ENCODE results near the gene RNF11. TPM values are rescaled to one million over a fixed set of nuclear protein-coding genes. Genes with fewer than 3 reads are reported as not detected.
A peak's percentile ranks its signal among the peaks of the same experiment; 100 is the strongest.

The RNF11 gene
- total RNA-seq, 1 experiment from 2014 or later = 67.5 TPM

DNA sequence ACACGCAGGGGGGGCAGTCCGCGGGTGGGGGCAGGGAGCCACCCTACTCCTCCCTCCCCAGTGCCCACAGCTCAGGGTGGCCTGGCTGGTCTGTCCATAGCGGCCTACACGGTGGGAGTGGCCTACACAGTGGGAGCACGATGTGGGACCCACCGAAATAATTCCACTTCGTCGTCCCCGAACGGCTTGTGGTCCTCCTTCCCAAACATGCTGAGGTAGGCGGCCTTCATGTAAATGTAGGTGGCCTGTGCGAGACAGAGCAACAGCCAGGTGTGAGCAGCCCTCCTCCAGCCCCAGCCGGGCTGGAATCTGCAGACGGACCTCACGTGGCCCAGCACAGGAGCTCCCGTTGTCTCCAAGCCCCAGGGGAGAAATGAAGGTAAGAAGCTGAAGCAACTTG lies 59.9 kb downstream of the RNF11 start:
- peaks cover 10% of the 10 kb centered on the region for H3K4me1 ChIP-seq (ENCODE audit: insufficient read depth, low read length, poor library complexity, severe bottlenecking)
- intact Hi-C loops (cut with micrococcal nuclease; ENCODE audit: unreplicated experiment) = loop anchor here (2.0 kb wide), 1 partner anchor 105 kb away; no protein-coding TSS in a partner anchor
- BruUV-seq (replicated peaks) = no TSS peak
- DNase-seq (ENCODE audit: low spot score) = no peak
- no peak for TF ChIP-seq EZH2 (IDR thresholded peaks at IDR 0.05; ENCODE audit: borderline replicate concordance, low read depth, low read length, poor library complexity, severe bottlenecking)
- TF ChIP-seq, protein P1, sequence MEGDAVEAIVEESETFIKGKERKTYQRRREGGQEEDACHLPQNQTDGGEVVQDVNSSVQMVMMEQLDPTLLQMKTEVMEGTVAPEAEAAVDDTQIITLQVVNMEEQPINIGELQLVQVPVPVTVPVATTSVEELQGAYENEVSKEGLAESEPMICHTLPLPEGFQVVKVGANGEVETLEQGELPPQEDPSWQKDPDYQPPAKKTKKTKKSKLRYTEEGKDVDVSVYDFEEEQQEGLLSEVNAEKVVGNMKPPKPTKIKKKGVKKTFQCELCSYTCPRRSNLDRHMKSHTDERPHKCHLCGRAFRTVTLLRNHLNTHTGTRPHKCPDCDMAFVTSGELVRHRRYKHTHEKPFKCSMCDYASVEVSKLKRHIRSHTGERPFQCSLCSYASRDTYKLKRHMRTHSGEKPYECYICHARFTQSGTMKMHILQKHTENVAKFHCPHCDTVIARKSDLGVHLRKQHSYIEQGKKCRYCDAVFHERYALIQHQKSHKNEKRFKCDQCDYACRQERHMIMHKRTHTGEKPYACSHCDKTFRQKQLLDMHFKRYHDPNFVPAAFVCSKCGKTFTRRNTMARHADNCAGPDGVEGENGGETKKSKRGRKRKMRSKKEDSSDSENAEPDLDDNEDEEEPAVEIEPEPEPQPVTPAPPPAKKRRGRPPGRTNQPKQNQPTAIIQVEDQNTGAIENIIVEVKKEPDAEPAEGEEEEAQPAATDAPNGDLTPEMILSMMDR (conservative IDR thresholded peaks at IDR 0.05; ENCODE audit: low read depth, low read length) = no peak
- H3K27ac ChIP-seq (ENCODE audit: low read depth, low read length, poor library complexity, severe bottlenecking) = no peak overlapping the region
- H3K36me3 ChIP-seq (ENCODE audit: insufficient read depth, low read length, poor library complexity, severe bottlenecking) = no peaks in the 10 kb centered on the region
- ChIA-PET CTCF (interaction anchor here (1.4 kb wide), 1 partner anchor 19 kb away, joined by 3 read pairs; no protein-coding TSS in a partner anchor), POLR2A (ENCODE audit: low non-redundant PET) (no interaction called here)
- H3K9me3 ChIP-seq (ENCODE audit: low read depth, low read length, poor library complexity, severe bottlenecking) = no peaks in the 10 kb centered on the region
- no peaks in the 10 kb centered on the region for H3K27me3 ChIP-seq (replicated peaks; ENCODE audit: insufficient read depth, low read depth, low read length, poor library complexity)
- H3K4me3 ChIP-seq (ENCODE audit: low read depth, low read length, poor library complexity, severe bottlenecking) = no peak overlapping the region

DNA sequence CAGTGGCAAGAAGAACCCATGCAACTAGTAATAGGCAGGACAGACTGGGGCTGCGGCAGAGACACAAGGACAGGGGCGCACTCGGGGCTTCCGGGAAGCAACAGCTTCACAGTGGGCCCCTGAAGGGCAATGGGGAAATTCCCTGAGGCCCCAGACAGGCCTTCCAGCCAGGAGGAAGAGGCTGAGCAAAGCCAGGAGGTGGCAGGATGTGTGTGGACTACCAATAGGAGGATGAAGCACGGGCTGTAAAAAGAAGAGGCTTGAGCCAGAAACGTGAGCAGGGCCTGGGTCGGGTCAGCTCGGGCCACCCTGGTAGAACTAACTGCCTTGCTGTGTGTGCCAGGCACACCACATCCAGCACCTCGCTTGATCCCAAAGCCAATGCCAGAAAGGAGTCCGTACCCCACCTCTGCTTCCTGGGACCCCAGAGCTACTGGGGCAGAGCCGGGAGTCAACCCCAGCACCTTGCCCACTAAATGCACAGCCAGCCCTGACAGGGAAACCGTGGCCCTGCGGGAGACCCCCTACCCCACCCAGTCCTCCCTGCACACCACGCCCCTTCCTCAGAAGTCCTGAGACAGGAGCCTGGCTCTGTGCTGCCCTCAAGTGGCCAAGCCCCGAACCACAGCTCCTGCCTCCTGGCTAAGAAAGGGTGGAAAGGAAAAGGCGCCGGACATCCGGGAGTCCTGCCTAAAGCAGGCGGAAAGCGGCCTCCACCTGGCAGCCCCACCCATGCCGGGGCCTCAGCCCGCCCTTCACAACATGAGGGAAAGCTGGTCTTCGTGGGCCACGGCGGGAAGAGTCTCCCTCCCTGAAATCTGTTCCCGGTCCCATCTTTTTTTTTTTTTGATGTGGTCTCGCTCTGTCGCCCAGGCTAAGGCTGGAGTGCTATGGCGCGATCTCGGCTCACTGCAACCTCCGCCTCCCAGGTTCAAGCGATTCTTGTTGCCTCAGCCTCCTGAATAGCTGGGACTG lies 60.6 kb downstream of the RNF11 start:
- Histone ChIP-seq H3K27me3 (replicated peaks; ENCODE audit: insufficient read depth, low read depth, low read length, poor library complexity) (no peaks in the 10 kb centered on the region), H3K36me3 (ENCODE audit: insufficient read depth, low read length, poor library complexity, severe bottlenecking) (no peaks in the 10 kb centered on the region), H3K9me3 (ENCODE audit: low read depth, low read length, poor library complexity, severe bottlenecking) (no peaks in the 10 kb centered on the region), H3K27ac (ENCODE audit: low read depth, low read length, poor library complexity, severe bottlenecking) (no peak overlapping the region), H3K4me3 (ENCODE audit: low read depth, low read length, poor library complexity, severe bottlenecking) (peak overlapping the region; percentile 30), H3K4me1 (ENCODE audit: insufficient read depth, low read length, poor library complexity, severe bottlenecking) (peaks cover 10% of the 10 kb centered on the region)
- ChIA-PET POLR2A (ENCODE audit: low non-redundant PET) (interaction anchor here (0.6 kb wide), 2 partner anchors 58 to 578 kb away, joined by 3 to 4 read pairs; no protein-coding TSS in a partner anchor), CTCF (interaction anchor here (0.5 to 1.0 kb wide), 7 partner anchors 12 to 548 kb away, joined by 3 to 6 read pairs (median 5); no protein-coding TSS in a partner anchor)
- intact Hi-C loops (cut with micrococcal nuclease; ENCODE audit: unreplicated experiment) = loop anchor here (2.0 kb wide), 1 partner anchor 106 kb away; no protein-coding TSS in a partner anchor
- DNase-seq (ENCODE audit: low spot score) = peak; percentile 90
- no peak for TF ChIP-seq EZH2 (IDR thresholded peaks at IDR 0.05; ENCODE audit: borderline replicate concordance, low read depth, low read length, poor library complexity, severe bottlenecking)
- TF ChIP-seq, protein P1 (conservative IDR thresholded peaks at IDR 0.05; ENCODE audit: low read depth, low read length) = peak; percentile 99
- BruUV-seq (replicated peaks) = no TSS peak

DNA sequence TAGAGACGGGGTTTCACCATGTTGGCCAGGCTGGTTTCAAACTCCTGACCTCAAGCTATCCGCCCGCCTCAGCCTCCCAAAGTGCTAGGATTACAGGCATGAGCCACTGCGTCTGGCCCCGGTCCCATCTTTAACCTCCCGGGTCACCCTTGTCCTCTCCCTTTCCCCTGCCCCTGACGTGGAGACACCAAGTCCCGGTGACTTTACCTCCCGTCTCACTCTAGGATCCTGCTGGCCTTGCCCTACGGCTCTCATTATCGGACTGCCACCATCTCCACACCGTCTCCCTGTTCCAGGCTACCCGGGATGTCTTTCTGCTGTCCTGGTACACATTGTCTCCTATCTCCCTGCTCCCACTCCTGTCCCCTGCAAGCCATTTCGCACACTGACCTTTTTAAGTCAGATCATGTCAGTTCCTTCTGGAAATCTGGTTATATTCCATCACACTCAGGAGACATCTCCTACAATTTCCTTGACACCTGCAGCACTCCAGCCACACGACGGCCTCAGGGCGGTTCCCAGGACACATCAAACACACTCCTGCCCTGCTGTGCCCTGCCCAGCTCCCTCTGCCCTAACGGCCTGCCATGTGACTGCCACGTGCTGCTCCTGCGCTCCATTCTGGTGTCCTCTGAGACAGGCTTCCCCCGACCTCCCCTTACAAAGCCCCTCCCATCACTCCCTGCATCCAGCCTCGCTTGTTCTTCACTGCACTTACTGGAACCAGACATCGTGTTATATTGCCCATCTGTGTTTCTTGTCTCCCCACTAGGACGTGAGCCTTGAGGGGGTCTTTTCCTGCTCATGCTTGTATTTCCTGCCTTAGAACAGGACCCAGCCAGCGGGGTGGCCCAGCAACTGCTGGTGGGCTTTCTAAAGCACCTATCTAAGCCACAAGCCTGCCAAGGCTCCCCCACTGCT lies 61.6 kb downstream of the RNF11 start:
- TF ChIP-seq, protein P1 (conservative IDR thresholded peaks at IDR 0.05; ENCODE audit: low read depth, low read length) = no peak
- TF ChIP-seq EZH2 (IDR thresholded peaks at IDR 0.05; ENCODE audit: borderline replicate concordance, low read depth, low read length, poor library complexity, severe bottlenecking) = no peak
- ChIA-PET POLR2A (ENCODE audit: low non-redundant PET) (no interaction called here), CTCF (interaction anchor here (0.5 to 1.0 kb wide), 2 partner anchors 34 to 62 kb away, joined by 3 to 5 read pairs; no protein-coding TSS in a partner anchor)
- no peak overlapping the region for H3K4me3 ChIP-seq (ENCODE audit: low read depth, low read length, poor library complexity, severe bottlenecking)
- no peaks in the 10 kb centered on the region for H3K27me3 ChIP-seq (replicated peaks; ENCODE audit: insufficient read depth, low read depth, low read length, poor library complexity)
- H3K4me1 ChIP-seq (ENCODE audit: insufficient read depth, low read length, poor library complexity, severe bottlenecking) = peaks cover 15% of the 10 kb centered on the region
- DNase-seq (ENCODE audit: low spot score) = no peak
- no peaks in the 10 kb centered on the region for H3K36me3 ChIP-seq (ENCODE audit: insufficient read depth, low read length, poor library complexity, severe bottlenecking)
- BruUV-seq (replicated peaks) = no TSS peak
- intact Hi-C loops (cut with micrococcal nuclease; ENCODE audit: unreplicated experiment) = loop anchor here (2.0 kb wide), 1 partner anchor 107 kb away; no protein-coding TSS in a partner anchor
- no peaks in the 10 kb centered on the region for H3K9me3 ChIP-seq (ENCODE audit: low read depth, low read length, poor library complexity, severe bottlenecking)
- H3K27ac ChIP-seq (ENCODE audit: low read depth, low read length, poor library complexity, severe bottlenecking) = no peak overlapping the region
